Myocyte (in vitro differentiated cells): ENCODE data around the gene GPC5. TPM values are rescaled to one million over a fixed set of nuclear protein-coding genes. Genes with fewer than 3 reads are reported as not detected.

Source experiments
- DNase-seq: peaks from one replicate; pipeline ENCODE4 v3.0.0-alpha.2; 2012; ENCODE audit warnings: low read depth
- total RNA-seq: library from RNA; depleted of rRNA; stranded (reverse); fragments of >200 nt; gene quantifications from 2 replicates; pipeline ENCODE4 v1.2.3, GENCODE V29; 2014

GPC5 gene
- total RNA-seq, 1 donor from 2014 or later = 0.21 TPM

DNA sequence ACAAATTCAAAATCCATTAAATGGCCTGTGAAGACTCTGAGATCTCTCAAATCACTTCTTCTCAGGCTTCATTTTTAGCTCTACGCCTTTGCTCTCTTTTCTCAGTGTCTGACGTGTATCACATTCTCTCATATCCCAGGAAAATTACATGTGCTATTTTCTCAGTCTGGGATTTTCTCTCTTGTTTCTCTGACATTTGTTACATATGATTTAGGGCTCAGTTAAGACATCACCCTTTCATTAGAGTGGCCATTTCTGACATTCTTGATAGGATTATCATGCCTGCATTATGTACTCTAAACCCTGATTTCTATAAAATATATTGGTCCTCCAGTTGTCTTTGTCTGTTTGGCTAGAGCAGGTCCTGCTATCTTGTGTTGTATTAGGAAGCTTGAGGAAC, 136.6 kb downstream of the GPC5 start:
- no peak for DNase-seq

DNA sequence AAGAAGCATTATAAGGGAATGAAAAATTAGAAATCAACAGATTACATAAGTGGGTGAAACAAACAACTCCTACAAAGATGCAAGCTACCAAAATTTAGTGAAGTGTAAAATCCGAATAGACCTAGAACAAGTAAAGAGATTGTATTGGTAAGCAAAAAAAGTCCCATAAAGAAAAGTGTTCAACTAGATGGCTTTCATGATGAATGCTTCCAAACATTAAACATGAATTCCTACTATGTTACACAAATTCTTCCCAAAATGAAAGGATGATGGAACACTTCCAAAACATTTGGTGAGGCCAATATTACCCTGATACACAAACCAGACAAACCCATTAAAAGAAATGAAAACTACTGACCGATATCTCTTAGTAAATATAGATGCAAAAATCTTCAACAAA, 139.0 kb downstream of the GPC5 start:
- no peak for DNase-seq

DNA sequence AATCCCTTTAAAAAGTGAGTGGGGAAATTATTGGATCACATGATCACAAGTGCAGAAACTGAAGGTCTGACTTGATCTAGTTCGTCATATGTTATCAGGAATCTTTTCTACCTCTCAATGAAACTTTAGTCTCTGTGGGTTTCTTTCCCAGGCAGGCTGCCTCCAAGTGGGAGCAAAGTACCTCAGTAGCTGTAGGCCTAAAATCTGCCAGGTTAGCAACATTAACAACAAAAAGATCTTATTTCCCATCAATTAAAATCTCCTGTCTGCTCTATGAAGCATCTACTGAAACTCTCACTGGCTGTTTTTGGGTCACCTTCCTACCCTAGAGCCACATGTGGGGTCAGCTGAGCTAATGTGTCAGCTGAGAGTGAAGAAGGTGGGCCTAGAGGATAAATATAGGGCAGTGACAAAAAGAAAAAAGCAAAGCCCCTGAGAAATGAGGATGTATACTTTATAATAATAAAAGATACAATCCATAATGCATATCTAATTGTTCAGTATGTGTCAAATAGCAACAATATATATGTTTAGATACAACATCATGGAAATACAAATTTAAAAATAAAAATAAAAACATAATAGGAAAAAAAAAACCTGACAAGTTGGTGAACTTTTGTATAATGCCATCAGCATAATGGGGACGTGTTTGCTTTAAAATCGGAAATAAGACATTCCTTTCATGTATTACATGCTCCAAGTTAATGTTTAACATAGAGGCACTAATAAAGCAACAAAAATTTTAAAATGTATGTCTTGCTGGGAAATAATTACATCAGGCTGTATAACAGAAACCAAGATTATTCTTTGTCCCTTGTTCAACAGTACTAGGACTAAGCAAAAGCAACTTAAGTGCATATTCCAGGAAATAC, 141.1 kb downstream of the GPC5 start:
- no peak for DNase-seq

- no peak for DNase-seq
Observed at GRCh38 chr13:91540158-91540736, 141.8 kb downstream of the GPC5 start.

DNA sequence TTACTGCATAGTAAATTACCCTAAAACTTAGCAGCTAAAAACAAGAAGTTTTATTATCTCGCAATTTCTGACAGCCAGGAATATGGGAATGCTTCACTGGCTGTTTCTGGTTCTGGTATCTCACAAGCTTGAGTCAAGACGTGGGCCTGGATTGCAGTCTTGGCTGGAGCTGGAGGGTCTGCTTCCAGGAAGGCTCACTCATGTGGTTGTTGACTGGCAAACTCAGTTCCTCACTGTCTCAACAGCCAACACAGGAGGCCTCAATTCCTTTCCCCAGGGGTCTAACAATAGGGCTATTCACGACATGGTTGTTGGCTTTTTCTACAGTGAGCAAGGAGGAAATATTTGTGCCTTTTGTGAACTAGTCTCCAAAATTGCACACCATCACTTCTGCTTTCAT, 146.3 kb downstream of the GPC5 start:
- DNase-seq = no peak

- no peak for DNase-seq
Observed at GRCh38 chr13:91546900-91547299, 148.5 kb downstream of the GPC5 start.

- no peak for DNase-seq
Observed at GRCh38 chr13:91553584-91553983, 155.2 kb downstream of the GPC5 start.

- no peak for DNase-seq
Observed at GRCh38 chr13:91554101-91554500, 155.7 kb downstream of the GPC5 start.

- no peak for DNase-seq
Observed at GRCh38 chr13:91557328-91558090, 159.1 kb downstream of the GPC5 start.

DNA sequence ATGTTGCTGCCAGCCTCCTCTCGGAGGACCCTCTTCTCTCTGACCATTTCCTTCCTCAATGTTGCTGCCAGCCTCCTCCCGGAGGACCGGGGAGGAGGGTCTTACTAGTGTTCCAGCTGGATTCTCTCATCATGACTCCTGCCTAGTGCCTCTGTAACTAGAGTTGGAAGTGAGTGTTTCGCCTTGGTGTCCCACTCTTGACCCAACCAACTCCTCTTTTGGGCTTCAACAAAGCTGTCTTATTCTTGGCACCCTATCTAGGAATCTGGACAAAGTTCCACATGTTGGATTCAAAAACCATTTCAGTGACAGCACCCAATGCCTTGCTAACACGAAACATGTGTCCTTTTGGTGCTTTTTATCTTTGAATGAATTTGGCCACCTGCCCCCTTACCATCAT, 165.4 kb downstream of the GPC5 start:
- no peak for DNase-seq

DNA sequence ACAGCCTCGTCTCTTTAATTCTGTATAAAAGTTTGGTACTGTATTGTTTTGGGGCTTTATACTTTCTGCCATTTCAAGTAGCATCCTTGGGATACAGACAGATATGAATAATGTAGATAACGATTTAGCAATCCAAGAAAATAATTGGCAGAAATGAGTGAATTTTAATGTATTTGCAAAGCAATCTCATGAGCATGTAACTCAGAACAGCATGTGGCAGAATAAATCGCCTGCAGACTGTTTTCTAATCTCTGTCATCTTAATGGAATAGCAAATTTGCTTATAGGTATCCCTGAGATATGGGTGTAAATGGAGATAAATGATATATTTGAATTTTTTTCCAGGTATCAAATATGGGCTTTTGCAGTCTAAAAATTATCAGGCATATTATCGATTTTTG, 166.0 kb downstream of the GPC5 start:
- DNase-seq = no peak

DNA sequence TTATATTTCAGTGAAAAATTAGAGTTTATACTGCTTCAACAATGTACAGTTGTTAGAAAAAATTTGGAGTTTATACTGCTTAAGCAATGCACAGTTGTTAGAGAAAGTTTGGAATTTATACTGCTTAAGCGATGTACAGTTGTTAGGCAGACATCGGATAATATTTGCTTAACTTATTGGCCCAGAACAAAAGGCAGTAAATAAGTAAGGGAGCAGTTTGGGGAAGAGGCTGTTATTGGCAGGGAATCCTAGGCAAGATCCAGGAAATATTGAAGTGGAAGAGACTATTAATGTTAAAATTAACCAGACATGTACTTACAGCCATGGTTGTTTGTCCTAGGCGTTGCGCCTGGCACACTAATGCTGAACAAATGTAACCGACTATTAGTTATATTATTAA, 166.9 kb downstream of the GPC5 start:
- no peak for DNase-seq

GRCh38 chr13:91567485-91568207, 169.2 kb downstream of the GPC5 start:
- no peak for DNase-seq

DNA sequence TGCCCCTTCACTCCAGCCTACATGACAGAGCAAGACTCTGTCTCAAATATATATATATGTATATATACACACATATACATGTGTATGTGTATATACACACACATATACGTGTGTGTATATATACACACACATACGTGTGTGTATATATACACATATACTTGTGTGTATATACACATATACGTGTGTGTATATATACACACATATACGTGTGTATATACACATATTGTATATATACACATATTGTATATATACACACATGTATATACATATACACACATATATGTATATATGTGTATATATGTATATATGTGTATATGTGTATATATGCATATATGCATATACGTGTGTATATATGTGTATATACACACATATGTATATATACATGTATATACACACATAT, 173.3 kb downstream of the GPC5 start:
- DNase-seq = no peak

GRCh38 chr13:91572439-91572838, 174.0 kb downstream of the GPC5 start:
- no peak for DNase-seq

- DNase-seq = no peak
Observed at GRCh38 chr13:91572944-91573598, 174.7 kb downstream of the GPC5 start.

DNA sequence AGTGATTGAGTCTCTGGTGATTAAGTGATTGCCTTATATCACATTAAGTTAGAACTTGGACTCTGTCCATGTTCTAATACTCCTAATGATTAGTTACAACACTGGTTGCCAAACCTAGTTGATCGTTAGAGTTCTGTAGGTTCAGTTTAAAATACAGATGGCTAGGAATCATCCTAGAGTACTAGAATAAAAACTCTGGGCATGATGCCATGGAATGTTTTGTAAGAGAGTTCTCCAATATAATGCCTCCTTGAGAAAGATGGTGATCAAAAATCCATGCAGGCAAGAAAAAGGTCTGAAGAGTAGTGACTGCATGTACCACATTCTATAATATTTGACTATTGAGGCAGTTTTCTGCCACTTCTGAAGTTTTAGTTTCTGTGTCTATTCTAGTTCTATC, 176.3 kb downstream of the GPC5 start:
- DNase-seq = no peak

DNA sequence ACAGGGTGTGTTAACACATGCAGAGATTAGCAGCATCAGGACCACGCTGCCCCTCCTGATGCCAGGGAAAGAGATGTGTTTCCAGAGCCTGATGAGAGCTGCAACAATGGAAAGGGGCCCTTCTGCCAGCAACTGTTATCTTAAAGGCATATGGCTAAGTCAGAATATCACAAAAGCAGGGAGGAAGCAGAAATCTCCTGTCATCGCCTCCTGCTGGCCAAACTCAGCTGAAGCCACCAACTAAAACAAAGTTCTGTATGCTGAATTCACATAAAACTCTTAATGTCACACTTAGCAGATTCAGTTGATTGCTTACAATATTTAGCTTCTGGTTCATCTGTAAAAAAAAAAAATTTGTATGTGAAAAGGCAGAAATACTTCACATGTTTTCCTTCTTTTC, 178.2 kb downstream of the GPC5 start:
- DNase-seq = no peak

GRCh38 chr13:91579320-91579719, 180.9 kb downstream of the GPC5 start:
- DNase-seq = no peak

DNA sequence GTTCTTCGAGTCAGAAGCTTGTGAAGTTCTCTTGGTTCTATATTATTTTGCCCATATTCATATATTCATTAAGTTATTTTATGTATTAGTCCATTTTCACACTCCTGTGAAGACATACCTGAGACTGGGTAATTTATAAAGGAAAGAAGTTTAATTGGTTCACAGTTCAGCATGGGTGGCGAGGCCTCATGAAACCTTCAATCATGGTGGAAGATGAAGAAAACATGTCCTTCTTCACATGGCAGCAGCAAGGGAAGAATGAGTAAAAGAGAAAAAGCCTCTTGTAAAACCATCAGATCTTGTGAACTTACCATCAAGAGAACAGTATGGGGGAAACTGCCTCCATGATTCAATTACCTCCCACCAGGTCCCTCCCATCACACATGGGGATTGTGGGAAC, 182.3 kb downstream of the GPC5 start:
- DNase-seq = no peak

GRCh38 chr13:91586609-91587008, 188.2 kb downstream of the GPC5 start:
- no peak for DNase-seq
